ENCODE results near the gene CDH13. TPM values are rescaled to one million over a fixed set of nuclear protein-coding genes. Genes with fewer than 3 reads are reported as not detected.

CDH13 gene
- total RNA-seq, 1 donor from 2014 or later: 161 TPM

GRCh38 chr16:83354015-83354414, 727.2 kb downstream of the CDH13 start:
- H3K36me3 ChIP-seq: no peaks in the 10 kb centered on the region
- no peak for TF ChIP-seq CTCF (IDR thresholded peaks at IDR 0.05; ENCODE audit: borderline replicate concordance)
- DNase-seq: peak; percentile 23
- H3K27me3 ChIP-seq (ENCODE audit: low read depth): no peaks in the 10 kb centered on the region
- H3K9me3 ChIP-seq (replicated peaks): no peaks in the 10 kb centered on the region
- no peak overlapping the region for H3K4me3 ChIP-seq
- intact Hi-C loops (cut with micrococcal nuclease): no loop called here
- peaks cover 22% of the 10 kb centered on the region for H3K4me1 ChIP-seq
- peak overlapping the region; percentile 72 for H3K27ac ChIP-seq (replicated peaks)

GRCh38 chr16:83355570-83356218, 728.9 kb downstream of the CDH13 start:
- Histone ChIP-seq H3K4me1 (peaks cover 15% of the 10 kb centered on the region), H3K36me3 (no peaks in the 10 kb centered on the region), H3K27ac (replicated peaks) (no peak overlapping the region), H3K9me3 (replicated peaks) (no peaks in the 10 kb centered on the region), H3K4me3 (no peak overlapping the region), H3K27me3 (ENCODE audit: low read depth) (no peaks in the 10 kb centered on the region)
- TF ChIP-seq CTCF (IDR thresholded peaks at IDR 0.05; ENCODE audit: borderline replicate concordance): no peak
- intact Hi-C loops (cut with micrococcal nuclease): no loop called here
- no peak for DNase-seq

GRCh38 chr16:83356266-83356665, 729.5 kb downstream of the CDH13 start:
- no peak overlapping the region for H3K27ac ChIP-seq (replicated peaks)
- no peak overlapping the region for H3K4me3 ChIP-seq
- intact Hi-C loops (cut with micrococcal nuclease): no loop called here
- H3K9me3 ChIP-seq (replicated peaks): no peaks in the 10 kb centered on the region
- H3K36me3 ChIP-seq: no peaks in the 10 kb centered on the region
- peak; percentile 67 for TF ChIP-seq CTCF (IDR thresholded peaks at IDR 0.05; ENCODE audit: borderline replicate concordance)
- DNase-seq: no peak
- peaks cover 11% of the 10 kb centered on the region for H3K4me1 ChIP-seq
- no peaks in the 10 kb centered on the region for H3K27me3 ChIP-seq (ENCODE audit: low read depth)

- Histone ChIP-seq H3K9me3 (replicated peaks) (no peaks in the 10 kb centered on the region), H3K4me1 (peaks cover 11% of the 10 kb centered on the region), H3K27ac (replicated peaks) (no peak overlapping the region), H3K36me3 (no peaks in the 10 kb centered on the region), H3K4me3 (no peak overlapping the region), H3K27me3 (ENCODE audit: low read depth) (no peaks in the 10 kb centered on the region)
- intact Hi-C loops (cut with micrococcal nuclease): no loop called here
- TF ChIP-seq CTCF (IDR thresholded peaks at IDR 0.05; ENCODE audit: borderline replicate concordance): no peak
- no peak for DNase-seq
Measured at GRCh38 chr16:83356986-83357385, 730.2 kb downstream of the CDH13 start.

GRCh38 chr16:83363521-83363920, 736.8 kb downstream of the CDH13 start:
- TF ChIP-seq CTCF (IDR thresholded peaks at IDR 0.05; ENCODE audit: borderline replicate concordance): no peak
- Histone ChIP-seq H3K4me1 (no peaks in the 10 kb centered on the region), H3K4me3 (no peak overlapping the region), H3K9me3 (replicated peaks) (no peaks in the 10 kb centered on the region), H3K27me3 (ENCODE audit: low read depth) (no peaks in the 10 kb centered on the region), H3K36me3 (no peaks in the 10 kb centered on the region), H3K27ac (replicated peaks) (no peak overlapping the region)
- intact Hi-C loops (cut with micrococcal nuclease): no loop called here
- no peak for DNase-seq

Measured in left ventricle myocardium inferior (tissue), 1 donor.